ENCODE data around the gene SORCS2. TPM values are rescaled to one million over a fixed set of nuclear protein-coding genes. Genes with fewer than 3 reads are reported as not detected.

The SORCS2 gene
- polyA plus RNA-seq, 1 donor from 2014 or later = 1.0 TPM

DNA sequence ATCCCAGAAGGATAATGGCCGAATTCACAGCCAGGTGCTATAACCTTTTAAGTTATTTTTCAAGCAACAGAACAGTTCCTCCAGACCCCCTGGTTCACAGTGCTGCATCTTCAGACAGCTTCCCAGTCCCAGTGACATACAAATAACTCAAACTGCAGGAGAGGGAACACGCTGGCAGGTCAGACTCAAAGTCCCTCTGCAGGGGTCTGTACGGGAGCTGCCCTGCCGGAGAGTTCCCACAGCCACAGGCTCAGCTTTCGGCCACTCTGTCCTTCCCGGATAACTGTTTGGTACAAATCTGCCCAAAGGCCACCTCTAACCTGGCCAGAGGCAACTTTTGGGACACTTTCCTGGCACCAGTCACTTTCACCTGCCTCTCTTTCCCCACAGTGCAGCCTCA lies 517.1 kb downstream of the SORCS2 start:
- no peaks in the 10 kb centered on the region for H3K79me2 ChIP-seq (replicated peaks; ENCODE audit: insufficient read depth, low read length)
- no peak overlapping the region for H3K27ac ChIP-seq (ENCODE audit: low read length)
- H3K9me3 ChIP-seq (ENCODE audit: low read length) = no peaks in the 10 kb centered on the region
- H3K4me3 ChIP-seq (ENCODE audit: low read length) = no peak overlapping the region
- H3K27me3 ChIP-seq (ENCODE audit: insufficient read depth, low read depth, low read length) = no peaks in the 10 kb centered on the region
- H3K9me2 ChIP-seq (ENCODE audit: insufficient read depth, low read length) = no peaks in the 10 kb centered on the region
- H3K36me3 ChIP-seq (ENCODE audit: insufficient read depth, low read length) = no peaks in the 10 kb centered on the region
- no peaks in the 10 kb centered on the region for H3F3A ChIP-seq (ENCODE audit: insufficient read depth, low read length, poor library complexity, severe bottlenecking)
- H3K4me2 ChIP-seq (ENCODE audit: low read length) = no peak overlapping the region
- no peak overlapping the region for H2AFZ ChIP-seq (ENCODE audit: low read depth, low read length)
- TF ChIP-seq, protein P1, sequence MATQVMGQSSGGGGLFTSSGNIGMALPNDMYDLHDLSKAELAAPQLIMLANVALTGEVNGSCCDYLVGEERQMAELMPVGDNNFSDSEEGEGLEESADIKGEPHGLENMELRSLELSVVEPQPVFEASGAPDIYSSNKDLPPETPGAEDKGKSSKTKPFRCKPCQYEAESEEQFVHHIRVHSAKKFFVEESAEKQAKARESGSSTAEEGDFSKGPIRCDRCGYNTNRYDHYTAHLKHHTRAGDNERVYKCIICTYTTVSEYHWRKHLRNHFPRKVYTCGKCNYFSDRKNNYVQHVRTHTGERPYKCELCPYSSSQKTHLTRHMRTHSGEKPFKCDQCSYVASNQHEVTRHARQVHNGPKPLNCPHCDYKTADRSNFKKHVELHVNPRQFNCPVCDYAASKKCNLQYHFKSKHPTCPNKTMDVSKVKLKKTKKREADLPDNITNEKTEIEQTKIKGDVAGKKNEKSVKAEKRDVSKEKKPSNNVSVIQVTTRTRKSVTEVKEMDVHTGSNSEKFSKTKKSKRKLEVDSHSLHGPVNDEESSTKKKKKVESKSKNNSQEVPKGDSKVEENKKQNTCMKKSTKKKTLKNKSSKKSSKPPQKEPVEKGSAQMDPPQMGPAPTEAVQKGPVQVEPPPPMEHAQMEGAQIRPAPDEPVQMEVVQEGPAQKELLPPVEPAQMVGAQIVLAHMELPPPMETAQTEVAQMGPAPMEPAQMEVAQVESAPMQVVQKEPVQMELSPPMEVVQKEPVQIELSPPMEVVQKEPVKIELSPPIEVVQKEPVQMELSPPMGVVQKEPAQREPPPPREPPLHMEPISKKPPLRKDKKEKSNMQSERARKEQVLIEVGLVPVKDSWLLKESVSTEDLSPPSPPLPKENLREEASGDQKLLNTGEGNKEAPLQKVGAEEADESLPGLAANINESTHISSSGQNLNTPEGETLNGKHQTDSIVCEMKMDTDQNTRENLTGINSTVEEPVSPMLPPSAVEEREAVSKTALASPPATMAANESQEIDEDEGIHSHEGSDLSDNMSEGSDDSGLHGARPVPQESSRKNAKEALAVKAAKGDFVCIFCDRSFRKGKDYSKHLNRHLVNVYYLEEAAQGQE (IDR thresholded peaks at IDR 0.05; ENCODE audit: borderline replicate concordance) = no peak
- TF ChIP-seq, protein P2, sequence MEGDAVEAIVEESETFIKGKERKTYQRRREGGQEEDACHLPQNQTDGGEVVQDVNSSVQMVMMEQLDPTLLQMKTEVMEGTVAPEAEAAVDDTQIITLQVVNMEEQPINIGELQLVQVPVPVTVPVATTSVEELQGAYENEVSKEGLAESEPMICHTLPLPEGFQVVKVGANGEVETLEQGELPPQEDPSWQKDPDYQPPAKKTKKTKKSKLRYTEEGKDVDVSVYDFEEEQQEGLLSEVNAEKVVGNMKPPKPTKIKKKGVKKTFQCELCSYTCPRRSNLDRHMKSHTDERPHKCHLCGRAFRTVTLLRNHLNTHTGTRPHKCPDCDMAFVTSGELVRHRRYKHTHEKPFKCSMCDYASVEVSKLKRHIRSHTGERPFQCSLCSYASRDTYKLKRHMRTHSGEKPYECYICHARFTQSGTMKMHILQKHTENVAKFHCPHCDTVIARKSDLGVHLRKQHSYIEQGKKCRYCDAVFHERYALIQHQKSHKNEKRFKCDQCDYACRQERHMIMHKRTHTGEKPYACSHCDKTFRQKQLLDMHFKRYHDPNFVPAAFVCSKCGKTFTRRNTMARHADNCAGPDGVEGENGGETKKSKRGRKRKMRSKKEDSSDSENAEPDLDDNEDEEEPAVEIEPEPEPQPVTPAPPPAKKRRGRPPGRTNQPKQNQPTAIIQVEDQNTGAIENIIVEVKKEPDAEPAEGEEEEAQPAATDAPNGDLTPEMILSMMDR (IDR thresholded peaks at IDR 0.05; ENCODE audit: poor library complexity, severe bottlenecking) = no peak
- TF ChIP-seq TAF1 (IDR thresholded peaks at IDR 0.05; ENCODE audit: low read depth) = no peak
- no peak for TF ChIP-seq EP300 (conservative IDR thresholded peaks at IDR 0.05; ENCODE audit: poor library complexity, severe bottlenecking)
- TF ChIP-seq SMC3 (conservative IDR thresholded peaks at IDR 0.05; ENCODE audit: poor library complexity) = no peak
- TF ChIP-seq RAD21 (conservative IDR thresholded peaks at IDR 0.05) = no peak
- TF ChIP-seq POLR2AphosphoS5 (IDR thresholded peaks at IDR 0.05) = no peak
- no peak for TF ChIP-seq EZH2 (IDR thresholded peaks at IDR 0.05; ENCODE audit: borderline replicate concordance, insufficient read depth, low read length, poor library complexity, severe bottlenecking)
- TF ChIP-seq MXI1 (conservative IDR thresholded peaks at IDR 0.05; ENCODE audit: poor library complexity, severe bottlenecking) = no peak
- no peaks in the 10 kb centered on the region for H4K20me1 ChIP-seq (ENCODE audit: insufficient read depth)
- H3K9ac ChIP-seq (ENCODE audit: low read length) = no peak overlapping the region

DNA sequence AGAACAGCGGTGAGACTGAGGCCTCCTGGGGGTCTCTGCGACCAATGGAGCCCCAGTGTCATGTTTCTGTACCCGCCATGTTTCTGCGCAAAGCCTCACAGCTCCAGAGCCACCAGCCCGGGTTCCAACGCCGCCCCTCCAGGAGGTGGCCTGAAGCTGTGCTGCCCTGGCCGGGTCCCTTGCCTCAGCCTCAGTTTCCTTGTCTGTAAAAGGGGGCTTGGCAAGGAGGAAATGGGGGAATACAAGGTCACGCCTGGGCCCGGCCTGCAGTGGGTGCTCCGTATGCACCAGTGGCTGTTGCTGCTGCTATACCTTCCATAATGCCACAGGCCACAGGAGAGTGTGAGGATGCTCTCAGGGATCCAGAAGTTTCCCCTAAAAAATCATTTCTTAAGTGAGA lies 517.8 kb downstream of the SORCS2 start:
- Histone ChIP-seq H3K9me3 (ENCODE audit: low read length) (no peaks in the 10 kb centered on the region), H3K9me2 (ENCODE audit: insufficient read depth, low read length) (no peaks in the 10 kb centered on the region), H3K27me3 (ENCODE audit: insufficient read depth, low read depth, low read length) (no peaks in the 10 kb centered on the region), H4K20me1 (ENCODE audit: insufficient read depth) (no peaks in the 10 kb centered on the region), H3K4me2 (ENCODE audit: low read length) (no peak overlapping the region), H2AFZ (ENCODE audit: low read depth, low read length) (no peak overlapping the region), H3K79me2 (replicated peaks; ENCODE audit: insufficient read depth, low read length) (no peaks in the 10 kb centered on the region), H3K36me3 (ENCODE audit: insufficient read depth, low read length) (no peaks in the 10 kb centered on the region), H3K27ac (ENCODE audit: low read length) (no peak overlapping the region), H3K9ac (ENCODE audit: low read length) (no peak overlapping the region), H3F3A (ENCODE audit: insufficient read depth, low read length, poor library complexity, severe bottlenecking) (no peaks in the 10 kb centered on the region), H3K4me3 (ENCODE audit: low read length) (no peak overlapping the region)
- TF ChIP-seq TAF1 (IDR thresholded peaks at IDR 0.05; ENCODE audit: low read depth) (no peak), POLR2AphosphoS5 (IDR thresholded peaks at IDR 0.05) (no peak), EZH2 (IDR thresholded peaks at IDR 0.05; ENCODE audit: borderline replicate concordance, insufficient read depth, low read length, poor library complexity, severe bottlenecking) (no peak), RAD21 (conservative IDR thresholded peaks at IDR 0.05) (no peak), EP300 (conservative IDR thresholded peaks at IDR 0.05; ENCODE audit: poor library complexity, severe bottlenecking) (no peak)
- TF ChIP-seq, protein P1 (IDR thresholded peaks at IDR 0.05; ENCODE audit: borderline replicate concordance) = no peak
- TF ChIP-seq, protein P2 (IDR thresholded peaks at IDR 0.05; ENCODE audit: poor library complexity, severe bottlenecking) = no peak

Measured in neural cell (in vitro differentiated cells).